Measurements from ENCODE around the gene PLEKHG7. TPM values are rescaled to one million over a fixed set of nuclear protein-coding genes. Genes with fewer than 3 reads are reported as not detected.

Gene PLEKHG7
- total RNA-seq, 4 donors from 2014 or later = not detected

DNA sequence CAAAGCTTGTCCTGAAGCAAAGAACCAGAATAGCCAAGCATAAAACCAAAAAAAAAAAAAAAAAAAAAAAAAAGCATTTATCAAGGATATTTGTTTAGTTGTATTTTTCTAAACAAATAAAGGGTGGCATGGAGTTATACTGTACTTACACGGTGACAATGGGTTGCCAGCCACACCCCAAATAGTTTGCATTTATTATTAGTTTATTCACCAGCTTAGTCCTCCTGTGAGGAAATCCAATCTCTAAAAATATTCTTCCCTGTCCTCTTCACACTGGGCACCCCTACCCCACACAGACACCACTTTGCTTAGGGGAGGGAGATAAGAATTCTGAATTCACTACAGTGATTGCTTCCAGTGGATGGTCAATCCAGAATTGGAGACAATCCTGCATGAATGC is 18.9 kb downstream of the PLEKHG7 start:
- Histone ChIP-seq H3K4me1 (no peaks in the 10 kb centered on the region), H3K9me3 (peaks cover 0 to 12% (median 0%) of the 10 kb centered on the region in 3 donors), H3K36me3 (no peaks in the 10 kb centered on the region), H3K27ac (no peak overlapping the region), H3K27me3 (no peaks in the 10 kb centered on the region), H3K4me3 (no peak overlapping the region)
- WGBS, 2 donors (ENCODE audit: low coverage in 1 of 2) = 64 to 67% methylated on average over 1 of the region's 1 CpG
- TF ChIP-seq POLR2A (IDR thresholded peaks at IDR 0.05) (no peak), EP300 (IDR thresholded peaks at IDR 0.05) (no peak), POLR2AphosphoS5 (IDR thresholded peaks at IDR 0.05) (no peak)
- TF ChIP-seq, protein P1, sequence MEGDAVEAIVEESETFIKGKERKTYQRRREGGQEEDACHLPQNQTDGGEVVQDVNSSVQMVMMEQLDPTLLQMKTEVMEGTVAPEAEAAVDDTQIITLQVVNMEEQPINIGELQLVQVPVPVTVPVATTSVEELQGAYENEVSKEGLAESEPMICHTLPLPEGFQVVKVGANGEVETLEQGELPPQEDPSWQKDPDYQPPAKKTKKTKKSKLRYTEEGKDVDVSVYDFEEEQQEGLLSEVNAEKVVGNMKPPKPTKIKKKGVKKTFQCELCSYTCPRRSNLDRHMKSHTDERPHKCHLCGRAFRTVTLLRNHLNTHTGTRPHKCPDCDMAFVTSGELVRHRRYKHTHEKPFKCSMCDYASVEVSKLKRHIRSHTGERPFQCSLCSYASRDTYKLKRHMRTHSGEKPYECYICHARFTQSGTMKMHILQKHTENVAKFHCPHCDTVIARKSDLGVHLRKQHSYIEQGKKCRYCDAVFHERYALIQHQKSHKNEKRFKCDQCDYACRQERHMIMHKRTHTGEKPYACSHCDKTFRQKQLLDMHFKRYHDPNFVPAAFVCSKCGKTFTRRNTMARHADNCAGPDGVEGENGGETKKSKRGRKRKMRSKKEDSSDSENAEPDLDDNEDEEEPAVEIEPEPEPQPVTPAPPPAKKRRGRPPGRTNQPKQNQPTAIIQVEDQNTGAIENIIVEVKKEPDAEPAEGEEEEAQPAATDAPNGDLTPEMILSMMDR (IDR thresholded peaks at IDR 0.05) = no peak
- ATAC-seq = no peak

DNA sequence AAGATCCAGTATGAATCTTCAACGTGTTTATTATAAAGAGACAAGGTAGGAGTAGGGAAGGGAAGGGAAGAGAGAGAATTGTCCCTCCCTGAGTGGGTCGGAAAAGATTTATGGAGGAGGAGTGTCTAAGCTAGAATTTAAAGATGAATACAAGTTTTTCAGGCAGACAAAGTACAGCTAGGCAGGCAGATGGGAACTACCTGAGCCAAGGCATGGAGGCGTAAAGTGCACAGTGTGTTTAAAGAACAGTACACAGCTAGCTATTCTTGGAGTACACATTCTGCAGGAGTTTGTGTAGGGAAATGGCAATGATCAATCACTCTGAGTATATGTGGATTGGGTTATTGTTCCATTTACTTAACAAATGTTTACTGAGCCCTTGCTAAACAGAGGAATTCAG is 20.1 kb downstream of the PLEKHG7 start:
- Histone ChIP-seq H3K4me3 (no peak overlapping the region), H3K27ac (no peak overlapping the region), H3K27me3 (no peaks in the 10 kb centered on the region), H3K4me1 (no peaks in the 10 kb centered on the region), H3K9me3 (peaks cover 0 to 12% (median 0%) of the 10 kb centered on the region in 3 donors), H3K36me3 (no peaks in the 10 kb centered on the region)
- ATAC-seq = no peak
- WGBS, 2 donors (ENCODE audit: low coverage in 1 of 2) = 37 to 55% methylated on average over 3 of the region's 3 CpGs
- TF ChIP-seq EP300 (IDR thresholded peaks at IDR 0.05) (no peak), POLR2AphosphoS5 (IDR thresholded peaks at IDR 0.05) (no peak), POLR2A (IDR thresholded peaks at IDR 0.05) (no peak)
- TF ChIP-seq, protein P1 (IDR thresholded peaks at IDR 0.05) = no peak

DNA sequence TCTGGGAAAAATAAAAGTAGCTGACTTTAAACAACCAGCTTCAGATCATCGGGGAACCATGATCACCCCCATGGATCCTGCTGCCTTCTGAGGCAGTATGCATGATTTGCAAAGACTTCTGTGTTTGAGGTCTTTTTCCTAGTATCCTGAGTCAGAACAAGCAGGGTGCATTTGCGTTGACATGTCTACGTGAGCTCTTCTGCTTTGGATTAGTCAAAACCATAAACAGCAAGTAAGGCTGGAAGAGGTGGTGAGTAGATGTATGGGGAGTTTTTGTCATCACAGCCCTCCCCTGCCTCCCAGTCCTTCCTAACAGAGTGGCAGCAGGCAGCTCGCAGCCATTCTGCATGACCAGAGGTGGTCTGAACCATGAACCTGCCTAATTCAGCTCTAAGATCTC is 24.1 kb downstream of the PLEKHG7 start:
- H3K27me3 ChIP-seq = no peaks in the 10 kb centered on the region
- no peaks in the 10 kb centered on the region for H3K36me3 ChIP-seq
- TF ChIP-seq EP300 (IDR thresholded peaks at IDR 0.05) (no peak), POLR2A (IDR thresholded peaks at IDR 0.05) (no peak), POLR2AphosphoS5 (IDR thresholded peaks at IDR 0.05) (no peak)
- TF ChIP-seq, protein P1 (IDR thresholded peaks at IDR 0.05) = no peak
- H3K27ac ChIP-seq = no peak overlapping the region
- WGBS, 2 donors (ENCODE audit: low coverage in 1 of 2) = 90 to 94% methylated on average over 2 to 3 of the region's 4 CpGs
- H3K9me3 ChIP-seq = peaks cover 0 to 12% (median 0%) of the 10 kb centered on the region in 3 donors
- no peak overlapping the region for H3K4me3 ChIP-seq
- H3K4me1 ChIP-seq = peaks cover 0 to 1% (median 0%) of the 10 kb centered on the region in 3 donors
- ATAC-seq = no peak

DNA sequence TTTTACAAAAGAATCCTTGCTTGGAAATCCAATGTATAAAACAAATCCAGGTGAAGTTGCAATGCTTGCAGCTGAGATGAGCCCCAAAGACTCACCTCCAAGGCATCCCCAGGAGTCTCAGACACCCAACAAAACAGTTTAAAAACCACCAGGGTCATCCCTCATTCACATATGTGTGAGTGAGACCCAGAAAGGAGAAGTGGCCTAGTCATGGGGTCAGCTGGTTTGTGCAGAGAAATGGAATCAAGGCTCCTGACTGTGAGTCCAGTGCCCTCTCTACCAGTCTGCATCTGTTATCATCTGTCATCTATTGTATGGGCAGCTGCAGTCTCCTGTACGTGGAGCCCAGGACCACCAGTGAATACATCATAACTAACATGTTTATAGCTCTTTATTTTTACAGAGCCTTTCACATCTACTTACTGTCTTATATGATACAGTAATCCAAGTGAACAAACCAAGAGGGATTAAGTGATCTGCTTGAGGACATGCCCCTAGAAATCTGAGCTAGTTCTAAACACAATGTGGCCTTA is 27.1 kb downstream of the PLEKHG7 start:
- ATAC-seq = no peak
- Histone ChIP-seq H3K27ac (no peak overlapping the region), H3K4me3 (no peak overlapping the region), H3K4me1 (peaks cover 0 to 7% (median 1%) of the 10 kb centered on the region in 3 donors), H3K9me3 (peaks cover 0 to 4% (median 0%) of the 10 kb centered on the region in 3 donors), H3K36me3 (no peaks in the 10 kb centered on the region), H3K27me3 (no peaks in the 10 kb centered on the region)
- no peak for TF ChIP-seq EP300 (IDR thresholded peaks at IDR 0.05)
- no peak for TF ChIP-seq POLR2AphosphoS5 (IDR thresholded peaks at IDR 0.05)
- no peak for TF ChIP-seq POLR2A (IDR thresholded peaks at IDR 0.05)
- TF ChIP-seq, protein P1 (IDR thresholded peaks at IDR 0.05) = no peak
- WGBS, 2 donors (ENCODE audit: low coverage in 1 of 2) = 50% methylated on average over 1 of the region's 1 CpG; no CpG with 5 or more reads in 1 of the 2 donors

DNA sequence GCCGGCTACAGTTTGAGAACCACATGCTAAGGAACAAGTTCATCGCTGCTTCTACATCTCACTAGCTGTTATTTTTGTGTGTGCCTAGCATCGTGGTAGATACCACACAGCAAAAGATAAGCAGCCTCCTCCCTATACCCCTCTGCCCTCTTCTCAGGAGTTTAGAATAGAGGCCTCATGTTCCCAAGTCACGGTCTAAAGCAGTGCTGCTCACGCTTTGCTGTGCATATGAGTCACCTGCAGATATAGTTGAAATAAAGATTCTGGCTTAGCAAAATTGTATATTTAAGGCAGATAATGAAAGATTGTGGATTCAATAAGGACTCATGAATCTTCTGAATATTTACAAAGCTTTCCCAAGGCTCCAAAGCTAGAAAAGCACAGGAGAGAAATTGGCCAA is 28.0 kb downstream of the PLEKHG7 start:
- no peak for ATAC-seq
- Histone ChIP-seq H3K36me3 (no peaks in the 10 kb centered on the region), H3K4me1 (peaks cover 5 to 16% (median 8%) of the 10 kb centered on the region in 3 donors), H3K9me3 (no peaks in the 10 kb centered on the region), H3K4me3 (no peak overlapping the region), H3K27me3 (no peaks in the 10 kb centered on the region), H3K27ac (no peak overlapping the region)
- TF ChIP-seq, protein P1 (IDR thresholded peaks at IDR 0.05) = no peak
- TF ChIP-seq POLR2A (IDR thresholded peaks at IDR 0.05) (no peak), EP300 (IDR thresholded peaks at IDR 0.05) (no peak), POLR2AphosphoS5 (IDR thresholded peaks at IDR 0.05) (no peak)
- WGBS, 2 donors (ENCODE audit: low coverage in 1 of 2) = 58 to 83% methylated on average over 1 to 3 of the region's 5 CpGs
